Measurements from ENCODE around the gene WDR33.

GRCh38 chr2:127735537-127736399 is 75.2 kb downstream of the WDR33 start:
- TF ChIP-seq ZNF274 (IDR thresholded peaks at IDR 0.05; ENCODE audit: low read depth, low read length) (no peak), SUZ12 (IDR thresholded peaks at IDR 0.05; ENCODE audit: extremely low read depth, insufficient read depth, insufficient read length) (no peak), YY1 (IDR thresholded peaks at IDR 0.05; ENCODE audit: insufficient read depth, insufficient read length) (no peak)
